Muscle of leg (tissue), 11 donors: ENCODE measurements around the gene ICAM5. TPM values are rescaled to one million over a fixed set of nuclear protein-coding genes. Genes with fewer than 3 reads are reported as not detected.
A peak's percentile ranks its signal among the peaks of the same experiment; 100 is the strongest.

Source experiments
- DNase-seq: peaks from one replicate; pipeline ENCODE4 v3.0.0; 2013
- H3K27ac ChIP-seq: one replicate; pipeline ENCODE4 v1.5.1; 2013; ENCODE audit warnings: mild to moderate bottlenecking, low read length, control low read depth
- H3K27me3 ChIP-seq: one replicate; pipeline ENCODE4 v1.6.1; 2013; ENCODE audit warnings: low read length; ENCODE audit not compliant: control insufficient read depth, insufficient read depth
- H3K36me3 ChIP-seq: one replicate; pipeline ENCODE4 v1.6.1; 2013; ENCODE audit warnings: low read length; ENCODE audit not compliant: control insufficient read depth, insufficient read depth
- H3K4me1 ChIP-seq: one replicate; pipeline ENCODE4 v1.6.1; 2013; ENCODE audit warnings: low read length; ENCODE audit not compliant: control insufficient read depth, insufficient read depth
- H3K4me3 ChIP-seq: one replicate; pipeline ENCODE4 v1.5.1; 2013; ENCODE audit warnings: low read length, control low read depth
- H3K9me3 ChIP-seq: replicated peaks from 2 replicates; pipeline ENCODE4 v1.6.1; 2013; ENCODE audit warnings: low read depth, low read length; ENCODE audit not compliant: control insufficient read depth
- WGBS: methylation state at CpG from one replicate; pipeline ENCODE4 v1.1.5; 2013; ENCODE audit warnings: missing lambda C conversion rate; ENCODE audit not compliant: insufficient coverage; 5-methylcytosine and 5-hydroxymethylcytosine counted together
- polyA plus RNA-seq, 8 donors: library from polyadenylated mRNA; unstranded; fragments of 120-200 nt; gene quantifications; one replicate each; pipeline versions ENCODE4 v1.2.1 to v1.2.3, GENCODE V29; 2013; ENCODE audit warnings: inconsistent platforms in 1 of 8, low replicate concordance in 1 of 8; ENCODE audit not compliant: insufficient read length in 8 of 8, insufficient read depth in 1 of 8
- total RNA-seq: library from RNA; stranded (reverse); fragments of 120-200 nt; gene quantifications from one replicate; pipeline ENCODE4 v1.2.4, GENCODE V29; 2013

The ICAM5 gene
- total and polyA plus RNA-seq, 9 donors: 0.04 to 0.61 (median 0.13) TPM; not detected in 3

GRCh38 chr19:10284065-10284959 is 5.4 kb upstream of the ICAM5 start:
- H3K4me1 ChIP-seq: peaks cover 26% of the 10 kb centered on the region
- H3K27me3 ChIP-seq: peaks cover 37% of the 10 kb centered on the region
- DNase-seq: no peak
- WGBS: 85% methylated on average over 30 of the region's 34 CpGs
- H3K4me3 ChIP-seq: no peak overlapping the region
- no peak overlapping the region for H3K27ac ChIP-seq
- H3K9me3 ChIP-seq: no peaks in the 10 kb centered on the region
- no peaks in the 10 kb centered on the region for H3K36me3 ChIP-seq

- H3K27ac ChIP-seq: no peak overlapping the region
- DNase-seq: no peak
- 89% methylated on average over 12 of the region's 13 CpGs for WGBS
- peaks cover 41% of the 10 kb centered on the region for H3K27me3 ChIP-seq
- no peaks in the 10 kb centered on the region for H3K36me3 ChIP-seq
- peaks cover 32% of the 10 kb centered on the region for H3K4me1 ChIP-seq
- H3K4me3 ChIP-seq: no peak overlapping the region
- H3K9me3 ChIP-seq: no peaks in the 10 kb centered on the region
Measured at GRCh38 chr19:10284960-10285278, 4.8 kb upstream of the ICAM5 start.

GRCh38 chr19:10285393-10285792 is 4.4 kb upstream of the ICAM5 start:
- H3K27me3 ChIP-seq: peaks cover 45% of the 10 kb centered on the region
- no peak overlapping the region for H3K4me3 ChIP-seq
- H3K27ac ChIP-seq: no peak overlapping the region
- H3K9me3 ChIP-seq: no peaks in the 10 kb centered on the region
- DNase-seq: no peak
- H3K4me1 ChIP-seq: peaks cover 37% of the 10 kb centered on the region
- WGBS: 100% methylated on average over 1 of the region's 4 CpGs
- H3K36me3 ChIP-seq: no peaks in the 10 kb centered on the region

- peaks cover 62% of the 10 kb centered on the region for H3K27me3 ChIP-seq
- WGBS: 3% methylated on average over 53 of the region's 59 CpGs
Measured at GRCh38 chr19:10286803-10287737, 2.7 kb upstream of the ICAM5 start, which contains the start of gene ICAM4. Gene ICAM4 (plus strand): TSS chr19:10286955. CDS start chr19:10287013, 58 bp downstream.

GRCh38 chr19:10288662-10289166 is 1.0 kb upstream of the ICAM5 start:
- H3K9me3 ChIP-seq: no peaks in the 10 kb centered on the region
- peaks cover 78% of the 10 kb centered on the region for H3K27me3 ChIP-seq
- 0% methylated on average over 7 of the region's 23 CpGs for WGBS
- DNase-seq: peak; percentile 57
- H3K36me3 ChIP-seq: no peaks in the 10 kb centered on the region
- H3K27ac ChIP-seq: no peak overlapping the region
- peaks cover 62% of the 10 kb centered on the region for H3K4me1 ChIP-seq
- peak overlapping the region; percentile 17 for H3K4me3 ChIP-seq

More at GRCh38 chr19:10286803-10287737, 2.7 kb upstream of the ICAM5 start, which contains the start of gene ICAM4:
- Histone ChIP-seq H3K4me1 (peaks cover 54% of the 10 kb centered on the region), H3K36me3 (no peaks in the 10 kb centered on the region), H3K9me3 (no peaks in the 10 kb centered on the region), H3K4me3 (no peak within 1 kb of the TSS), H3K27ac (peak within 1 kb of the TSS; percentile 29)
- peak; percentile 54 for DNase-seq

GRCh38 chr19:10289167-10289835 is 451 bp upstream of the ICAM5 start:
- H3K27me3 ChIP-seq: peaks cover 84% of the 10 kb centered on the region
- WGBS: under 1% methylated on average over 29 of the region's 50 CpGs
- no peak overlapping the region for H3K27ac ChIP-seq
- peaks cover 62% of the 10 kb centered on the region for H3K4me1 ChIP-seq
- H3K4me3 ChIP-seq: peak overlapping the region; percentile 17
- DNase-seq: no peak
- H3K36me3 ChIP-seq: no peaks in the 10 kb centered on the region
- no peaks in the 10 kb centered on the region for H3K9me3 ChIP-seq

- DNase-seq: no peak
- Histone ChIP-seq H3K4me3 (no peak overlapping the region), H3K9me3 (no peaks in the 10 kb centered on the region), H3K27me3 (peaks cover 95% of the 10 kb centered on the region), H3K4me1 (peaks cover 66% of the 10 kb centered on the region), H3K36me3 (no peaks in the 10 kb centered on the region), H3K27ac (no peak overlapping the region)
- WGBS: 0% methylated on average over 30 of the region's 30 CpGs
Measured at GRCh38 chr19:10290357-10290875, 664 bp downstream of the ICAM5 start.

GRCh38 chr19:10290876-10291553 is 1.3 kb downstream of the ICAM5 start:
- Histone ChIP-seq H3K27ac (no peak overlapping the region), H3K4me1 (peaks cover 72% of the 10 kb centered on the region)
- DNase-seq: no peak

GRCh38 chr19:10291554-10292205 is 1.9 kb downstream of the ICAM5 start:
- no peaks in the 10 kb centered on the region for H3K36me3 ChIP-seq
- WGBS: 2% methylated on average over 44 of the region's 49 CpGs
- no peaks in the 10 kb centered on the region for H3K9me3 ChIP-seq
- no peak for DNase-seq
- H3K27me3 ChIP-seq: peaks cover 100% of the 10 kb centered on the region
- H3K4me1 ChIP-seq: peaks cover 71% of the 10 kb centered on the region
- no peak overlapping the region for H3K27ac ChIP-seq
- H3K4me3 ChIP-seq: peak overlapping the region; percentile 17

More at GRCh38 chr19:10290876-10291553, 1.3 kb downstream of the ICAM5 start:
- WGBS: under 1% methylated on average over 55 of the region's 57 CpGs
- no peaks in the 10 kb centered on the region for H3K36me3 ChIP-seq
- peaks cover 100% of the 10 kb centered on the region for H3K27me3 ChIP-seq
- peak overlapping the region; percentile 15 for H3K4me3 ChIP-seq
- H3K9me3 ChIP-seq: no peaks in the 10 kb centered on the region
